SK-N-SH (cell line): ENCODE measurements around the gene CNKSR2.

Experiments
- TF ChIP-seq, protein P1 (sequence below): fragments of 150-350 bp; IDR thresholded peaks from 2 replicates; pipeline ENCODE4 v1.6.1; 2016; ENCODE audit warnings: mild to moderate bottlenecking, low read depth, low read length
- TF ChIP-seq, protein P2 (sequence below): fragments of 200-600 bp; sonication (generic); IDR thresholded peaks from 2 replicates; pipeline ENCODE4 v1.6.1; 2017; ENCODE audit warnings: antibody characterized with exemption, mild to moderate bottlenecking, moderate library complexity

DNA sequence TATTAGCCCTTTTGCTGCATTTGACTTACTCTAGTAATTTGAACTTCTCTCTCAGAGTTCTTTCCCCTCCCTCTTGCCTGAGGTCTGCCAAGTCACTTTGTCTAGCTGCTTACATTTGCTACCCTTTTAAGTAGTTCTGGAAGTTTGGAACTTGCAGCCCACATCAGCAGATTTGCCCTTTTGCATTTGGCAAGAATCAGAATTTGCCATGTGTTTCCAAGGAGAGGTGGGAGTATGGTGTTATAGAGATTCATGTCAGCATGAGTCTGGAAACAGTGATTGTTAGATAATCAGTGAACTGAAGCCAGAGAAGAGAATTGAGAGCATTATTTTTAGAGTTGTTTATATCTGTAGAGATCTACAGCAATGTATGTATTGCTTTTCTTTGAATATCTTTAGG lies 231.8 kb downstream of the CNKSR2 start:
- TF ChIP-seq, protein P1, sequence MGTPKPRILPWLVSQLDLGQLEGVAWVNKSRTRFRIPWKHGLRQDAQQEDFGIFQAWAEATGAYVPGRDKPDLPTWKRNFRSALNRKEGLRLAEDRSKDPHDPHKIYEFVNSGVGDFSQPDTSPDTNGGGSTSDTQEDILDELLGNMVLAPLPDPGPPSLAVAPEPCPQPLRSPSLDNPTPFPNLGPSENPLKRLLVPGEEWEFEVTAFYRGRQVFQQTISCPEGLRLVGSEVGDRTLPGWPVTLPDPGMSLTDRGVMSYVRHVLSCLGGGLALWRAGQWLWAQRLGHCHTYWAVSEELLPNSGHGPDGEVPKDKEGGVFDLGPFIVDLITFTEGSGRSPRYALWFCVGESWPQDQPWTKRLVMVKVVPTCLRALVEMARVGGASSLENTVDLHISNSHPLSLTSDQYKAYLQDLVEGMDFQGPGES: no peak
- TF ChIP-seq, protein P2, sequence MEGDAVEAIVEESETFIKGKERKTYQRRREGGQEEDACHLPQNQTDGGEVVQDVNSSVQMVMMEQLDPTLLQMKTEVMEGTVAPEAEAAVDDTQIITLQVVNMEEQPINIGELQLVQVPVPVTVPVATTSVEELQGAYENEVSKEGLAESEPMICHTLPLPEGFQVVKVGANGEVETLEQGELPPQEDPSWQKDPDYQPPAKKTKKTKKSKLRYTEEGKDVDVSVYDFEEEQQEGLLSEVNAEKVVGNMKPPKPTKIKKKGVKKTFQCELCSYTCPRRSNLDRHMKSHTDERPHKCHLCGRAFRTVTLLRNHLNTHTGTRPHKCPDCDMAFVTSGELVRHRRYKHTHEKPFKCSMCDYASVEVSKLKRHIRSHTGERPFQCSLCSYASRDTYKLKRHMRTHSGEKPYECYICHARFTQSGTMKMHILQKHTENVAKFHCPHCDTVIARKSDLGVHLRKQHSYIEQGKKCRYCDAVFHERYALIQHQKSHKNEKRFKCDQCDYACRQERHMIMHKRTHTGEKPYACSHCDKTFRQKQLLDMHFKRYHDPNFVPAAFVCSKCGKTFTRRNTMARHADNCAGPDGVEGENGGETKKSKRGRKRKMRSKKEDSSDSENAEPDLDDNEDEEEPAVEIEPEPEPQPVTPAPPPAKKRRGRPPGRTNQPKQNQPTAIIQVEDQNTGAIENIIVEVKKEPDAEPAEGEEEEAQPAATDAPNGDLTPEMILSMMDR: no peak
